ENCODE data around the gene MACF1.
"Not testable (repeated sequence)": the region's sequence is repeated elsewhere in the genome, so short reads cannot be mapped to it uniquely, and the experiment has no call there.

MACF1 gene

DNA sequence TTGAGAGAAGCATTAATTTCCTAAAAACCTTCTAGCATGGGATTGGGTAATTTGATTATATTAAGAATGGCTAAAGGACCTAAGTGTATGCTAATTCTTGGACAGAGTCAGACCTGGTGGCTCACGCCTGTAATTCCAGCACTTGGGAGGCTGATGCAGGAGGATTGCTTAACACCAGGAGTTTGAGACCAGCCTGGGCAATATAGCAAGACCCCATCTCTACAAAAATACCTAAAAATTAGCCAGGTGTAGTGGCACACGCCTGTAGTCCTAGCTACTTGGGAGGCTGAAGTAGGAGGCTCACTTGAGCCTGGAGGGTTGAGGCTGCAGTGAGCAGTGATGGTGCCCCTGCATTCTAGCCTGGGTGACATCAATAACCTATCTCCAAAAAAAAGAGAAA is 241.1 kb downstream of the MACF1 start:
- H3K27ac ChIP-seq, result no peak overlapping the region
- TF ChIP-seq, protein P1, sequence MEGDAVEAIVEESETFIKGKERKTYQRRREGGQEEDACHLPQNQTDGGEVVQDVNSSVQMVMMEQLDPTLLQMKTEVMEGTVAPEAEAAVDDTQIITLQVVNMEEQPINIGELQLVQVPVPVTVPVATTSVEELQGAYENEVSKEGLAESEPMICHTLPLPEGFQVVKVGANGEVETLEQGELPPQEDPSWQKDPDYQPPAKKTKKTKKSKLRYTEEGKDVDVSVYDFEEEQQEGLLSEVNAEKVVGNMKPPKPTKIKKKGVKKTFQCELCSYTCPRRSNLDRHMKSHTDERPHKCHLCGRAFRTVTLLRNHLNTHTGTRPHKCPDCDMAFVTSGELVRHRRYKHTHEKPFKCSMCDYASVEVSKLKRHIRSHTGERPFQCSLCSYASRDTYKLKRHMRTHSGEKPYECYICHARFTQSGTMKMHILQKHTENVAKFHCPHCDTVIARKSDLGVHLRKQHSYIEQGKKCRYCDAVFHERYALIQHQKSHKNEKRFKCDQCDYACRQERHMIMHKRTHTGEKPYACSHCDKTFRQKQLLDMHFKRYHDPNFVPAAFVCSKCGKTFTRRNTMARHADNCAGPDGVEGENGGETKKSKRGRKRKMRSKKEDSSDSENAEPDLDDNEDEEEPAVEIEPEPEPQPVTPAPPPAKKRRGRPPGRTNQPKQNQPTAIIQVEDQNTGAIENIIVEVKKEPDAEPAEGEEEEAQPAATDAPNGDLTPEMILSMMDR (IDR thresholded peaks at IDR 0.05), result no peak
- H3K4me3 ChIP-seq, result no peak overlapping the region
- no peak for DNase-seq (ENCODE audit: low spot score)

DNA sequence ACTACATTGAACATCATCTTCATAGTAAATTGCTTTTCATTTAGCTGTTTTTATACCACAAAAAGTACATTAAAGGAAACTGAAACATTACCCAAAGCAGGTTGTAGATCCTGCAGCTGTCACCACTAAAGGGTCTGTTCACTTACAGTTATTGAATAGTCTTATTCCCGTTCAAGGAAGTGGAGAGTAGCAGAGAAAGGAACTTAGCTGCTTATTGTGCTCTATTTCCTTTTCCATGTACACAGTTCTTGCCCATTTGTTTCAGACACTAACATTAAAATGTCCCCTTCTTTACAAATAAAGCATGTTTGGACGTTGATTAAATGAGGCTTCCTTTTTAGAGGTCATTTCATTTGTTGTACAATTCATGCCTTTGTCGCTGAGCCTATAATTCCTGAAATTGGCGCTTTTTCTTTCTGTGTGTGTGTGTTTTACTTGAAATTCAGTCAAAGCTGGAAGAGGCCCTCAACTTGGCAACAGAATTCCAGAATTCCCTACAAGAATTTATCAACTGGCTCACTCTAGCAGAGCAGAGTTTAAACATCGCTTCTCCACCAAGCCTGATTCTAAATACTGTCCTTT is 242.6 kb downstream of the MACF1 start:
- no peak for DNase-seq (ENCODE audit: low spot score)
- TF ChIP-seq, protein P1 (IDR thresholded peaks at IDR 0.05), result no peak
- no peak overlapping the region for H3K27ac ChIP-seq
- H3K4me3 ChIP-seq, result no peak overlapping the region

DNA sequence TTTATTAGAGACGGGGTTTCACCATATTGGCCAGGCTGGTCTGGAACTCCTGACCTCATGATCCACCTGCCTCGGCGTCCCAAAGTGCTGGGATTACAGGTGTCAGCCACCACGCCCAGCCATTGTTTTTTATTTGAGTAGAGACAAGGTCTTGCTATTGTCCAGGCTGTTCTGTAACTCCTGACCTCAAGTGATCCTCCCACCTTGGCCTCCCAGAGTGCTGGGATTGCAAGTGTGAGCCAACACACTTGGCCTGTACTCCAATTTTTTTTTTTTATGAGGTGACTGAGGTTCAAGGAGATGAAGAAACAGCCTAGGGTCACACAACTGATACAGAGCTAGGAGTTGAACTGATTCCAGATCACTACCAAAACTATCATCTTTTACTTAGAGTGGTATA is 245.5 kb downstream of the MACF1 start:
- not testable (repeated sequence) for H3K4me3 ChIP-seq; H3K27ac ChIP-seq; DNase-seq (ENCODE audit: low spot score)

DNA sequence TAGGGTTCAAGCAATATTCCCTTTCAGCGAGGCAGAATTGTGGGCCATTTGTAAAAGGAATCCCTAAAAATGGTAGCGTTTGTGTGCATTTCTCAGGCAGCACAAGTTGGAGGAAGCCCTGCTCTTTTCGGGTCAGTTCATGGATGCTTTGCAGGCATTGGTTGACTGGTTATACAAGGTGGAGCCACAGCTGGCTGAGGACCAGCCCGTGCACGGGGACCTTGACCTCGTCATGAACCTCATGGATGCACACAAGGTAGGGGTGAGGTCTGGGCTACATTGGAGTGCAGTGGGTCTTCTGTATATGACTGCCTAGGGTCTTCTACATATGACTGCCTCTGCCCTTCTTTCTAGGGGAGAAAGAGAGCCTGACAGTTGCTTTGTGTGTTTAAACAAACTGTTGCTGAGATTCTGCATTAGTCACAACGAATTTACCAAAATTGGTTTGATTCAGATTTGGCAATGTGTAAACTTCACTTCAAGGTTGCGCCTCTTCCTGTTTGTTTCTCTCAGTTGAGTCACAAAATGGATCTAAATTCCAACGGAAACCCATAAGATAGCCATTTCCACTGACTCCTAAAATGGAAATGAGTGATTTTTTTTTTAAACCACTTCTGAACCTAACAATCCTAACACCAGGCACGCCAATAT is 246.6 kb downstream of the MACF1 start:
- no peak for DNase-seq (ENCODE audit: low spot score)
- TF ChIP-seq, protein P1 (IDR thresholded peaks at IDR 0.05), result no peak
- H3K27ac ChIP-seq, result peak overlapping the region in 1 of 2 donors; percentile 17
- no peak overlapping the region for H3K4me3 ChIP-seq

DNA sequence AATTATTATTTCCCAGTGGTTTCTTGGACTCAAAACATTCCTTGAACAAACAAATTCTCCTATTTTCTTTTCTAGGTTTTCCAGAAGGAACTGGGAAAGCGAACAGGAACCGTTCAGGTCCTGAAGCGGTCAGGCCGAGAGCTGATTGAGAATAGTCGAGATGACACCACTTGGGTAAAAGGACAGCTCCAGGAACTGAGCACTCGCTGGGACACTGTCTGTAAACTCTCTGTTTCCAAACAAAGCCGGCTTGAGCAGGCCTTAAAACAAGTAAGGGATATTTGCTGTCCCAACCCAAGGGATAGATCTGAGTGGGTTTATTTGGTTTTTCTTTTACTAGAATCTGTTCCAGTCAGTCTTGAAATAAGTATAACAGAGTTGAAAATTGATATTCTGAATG is 247.6 kb downstream of the MACF1 start:
- TF ChIP-seq, protein P1 (IDR thresholded peaks at IDR 0.05), result no peak
- DNase-seq (ENCODE audit: low spot score), result no peak
- Histone ChIP-seq H3K4me3 (no peak overlapping the region), H3K27ac (no peak overlapping the region)

DNA sequence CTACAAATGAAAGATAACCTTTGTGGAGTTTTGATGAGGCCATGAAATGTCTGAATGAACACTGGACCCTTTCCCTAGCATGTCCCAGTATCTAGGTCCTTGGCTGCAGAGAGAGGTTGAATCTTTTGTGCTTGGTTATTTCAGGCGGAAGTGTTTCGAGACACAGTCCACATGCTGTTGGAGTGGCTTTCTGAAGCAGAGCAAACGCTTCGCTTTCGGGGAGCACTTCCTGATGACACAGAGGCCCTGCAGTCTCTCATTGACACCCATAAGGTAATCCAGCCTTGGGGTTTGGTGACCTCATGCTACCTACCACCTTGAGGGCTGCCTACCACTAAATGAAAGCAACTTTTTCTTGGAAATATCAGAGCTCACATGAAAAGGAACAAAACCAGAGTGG is 248.0 kb downstream of the MACF1 start:
- TF ChIP-seq, protein P1 (IDR thresholded peaks at IDR 0.05), result no peak
- DNase-seq (ENCODE audit: low spot score), result no peak
- H3K27ac ChIP-seq, result no peak overlapping the region

DNA sequence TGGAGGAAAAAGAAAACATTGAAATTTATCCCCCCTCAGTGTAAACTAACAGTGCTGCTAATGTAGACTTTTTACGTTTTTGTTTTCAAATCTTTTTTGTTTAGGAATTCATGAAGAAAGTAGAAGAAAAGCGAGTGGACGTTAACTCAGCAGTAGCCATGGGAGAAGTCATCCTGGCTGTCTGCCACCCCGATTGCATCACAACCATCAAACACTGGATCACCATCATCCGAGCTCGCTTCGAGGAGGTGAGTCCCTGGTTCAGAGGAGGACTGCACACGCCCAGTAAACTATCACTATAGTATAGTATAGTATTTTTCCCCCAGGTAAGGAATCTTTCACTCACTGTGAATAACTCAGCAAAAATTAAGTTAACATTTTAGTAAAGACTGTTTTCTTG is 249.1 kb downstream of the MACF1 start:
- no peak overlapping the region for H3K27ac ChIP-seq

More for the DNA sequence above, 248.0 kb downstream of the MACF1 start:
- no peak overlapping the region for H3K4me3 ChIP-seq

More for the DNA sequence above, 249.1 kb downstream of the MACF1 start:
- no peak overlapping the region for H3K4me3 ChIP-seq
- DNase-seq (ENCODE audit: low spot score), result no peak
- TF ChIP-seq, protein P1 (IDR thresholded peaks at IDR 0.05), result no peak
